B cell (primary cell): Measurements from ENCODE around the gene MAP3K6. TPM values are rescaled to one million over a fixed set of nuclear protein-coding genes. Genes with fewer than 3 reads are reported as not detected.

ENCODE experiments used
- ATAC-seq: fragments of 200-7000 bp; cut with Tn5 transposase; one replicate; pipeline ENCODE4 v1.10.0; 2021; ENCODE audit warnings: low read depth, mild to moderate bottlenecking, moderate number of reproducible peaks, moderate library complexity
- CTCF ChIA-PET: fragments of 350-600 bp; sonication (Branson Sonifier 250); formaldehyde crosslinking; loops from one replicate; lab custom pipeline; 2021; ENCODE audit warnings: antibody characterized with exemption, inconsistent platforms; lab: Charles Lee
- POLR2A ChIA-PET: fragments of 350-600 bp; sonication (Branson Sonifier 250); formaldehyde crosslinking; loops from one replicate; lab custom pipeline; 2021; ENCODE audit warnings: antibody characterized with exemption; lab: Charles Lee
- DNase-seq: peaks from one replicate; pipeline ENCODE4 v3.0.0; 2013
- H2AFZ ChIP-seq: 2 replicates; pipeline ENCODE4 v1.6.1; 2012; ENCODE audit warnings: mild to moderate bottlenecking, low read depth, low read length; ENCODE audit not compliant: insufficient read depth, poor library complexity, severe bottlenecking
- H3K27ac ChIP-seq, 2 donors: 1 replicate in 1 of 2; 2 replicates in 1 of 2; pipeline ENCODE4 v1.5.1; 2012 to 2013; ENCODE audit warnings: low read length in 2 of 2, mild to moderate bottlenecking in 2 of 2, moderate library complexity in 1 of 2
- H3K27me3 ChIP-seq, 4 experiments: fragments of 200-600 bp in 1 of 4; sonication (generic) in 1 of 4; replicated peaks in 1 of 4; 1 replicate in 2 of 4; 2 replicates in 2 of 4; pipeline versions ENCODE4 v1.6.1 to v1.7.0; 2013 to 2016; ENCODE audit warnings: low read length in 3 of 4, mild to moderate bottlenecking in 2 of 4, mixed read lengths in 1 of 4, moderate library complexity in 1 of 4; ENCODE audit not compliant: insufficient read depth in 4 of 4, control insufficient read depth in 3 of 4; ENCODE audit errors: control extremely low read depth in 1 of 4
- H3K36me3 ChIP-seq, 2 experiments: replicated peaks in 1 of 2; 1 replicate in 1 of 2; 2 replicates in 1 of 2; pipeline versions ENCODE4 v1.6.1 to v1.7.1; 2013; ENCODE audit warnings: low read length in 1 of 2; ENCODE audit not compliant: insufficient read depth in 2 of 2, control insufficient read depth in 1 of 2; ENCODE audit errors: control extremely low read depth in 1 of 2, extremely low read depth in 1 of 2
- H3K4me1 ChIP-seq, 2 donors: fragments of 200-600 bp in 1 of 2; sonication (generic) in 1 of 2; 1 replicate in 1 of 2; 2 replicates in 1 of 2; pipeline versions ENCODE4 v1.5.1 to v1.6.1; 2013 to 2017; ENCODE audit warnings: low read length in 2 of 2; ENCODE audit not compliant: control insufficient read depth in 2 of 2, insufficient read depth in 2 of 2
- H3K4me2 ChIP-seq: replicated peaks from 2 replicates; pipeline ENCODE3; 2012; ENCODE audit warnings: mild to moderate bottlenecking, low read depth, low read length; ENCODE audit not compliant: poor library complexity, severe bottlenecking
- H3K4me3 ChIP-seq, 5 experiments: fragments of 200-600 bp in 1 of 5; sonication (generic) in 1 of 5; 1 replicate in 3 of 5; 2 replicates in 2 of 5; pipeline versions ENCODE4 v1.5.1 to v1.7.0; 2011 to 2016; ENCODE audit warnings: low read length in 4 of 5, mild to moderate bottlenecking in 4 of 5, low read depth in 2 of 5, control low read depth in 1 of 5, moderate library complexity in 1 of 5; ENCODE audit not compliant: insufficient read depth in 1 of 5; ENCODE audit errors: control extremely low read depth in 1 of 5, extremely low read depth in 1 of 5
- H3K79me2 ChIP-seq: fragments of 200-600 bp; sonication (generic); one replicate; pipeline ENCODE4 v1.6.0; 2016; ENCODE audit warnings: low read length; ENCODE audit not compliant: control insufficient read depth, insufficient read depth
- H3K9ac ChIP-seq: fragments of 200-600 bp; sonication (generic); 2 replicates; pipeline ENCODE4 v1.6.1; 2017; ENCODE audit warnings: mild to moderate bottlenecking, low read length, moderate library complexity
- H3K9me3 ChIP-seq, 3 donors: one replicate each; pipeline versions ENCODE4 v1.6.1 to v1.7.1; 2013; ENCODE audit warnings: low read length in 2 of 3; ENCODE audit not compliant: control insufficient read depth in 2 of 3, insufficient read depth in 1 of 3; ENCODE audit errors: control extremely low read depth in 1 of 3
- H4K20me1 ChIP-seq: 2 replicates; pipeline ENCODE4 v1.6.0; 2012; ENCODE audit warnings: mild to moderate bottlenecking, low read length; ENCODE audit not compliant: insufficient read depth, control insufficient read depth, poor library complexity, severe bottlenecking
- H3K27ac Mint-ChIP-seq: one replicate; pipeline ENCODE4 v1.8.0; 2021; ENCODE audit warnings: mixed read lengths
- H3K27me3 Mint-ChIP-seq: one replicate; pipeline ENCODE4 v1.8.0; 2021; ENCODE audit warnings: mixed read lengths
- H3K4me1 Mint-ChIP-seq: one replicate; pipeline ENCODE4 v1.8.0; 2021; ENCODE audit warnings: mixed read lengths
- H3K4me3 Mint-ChIP-seq: one replicate; pipeline ENCODE4 v1.8.0; 2021; ENCODE audit warnings: mixed read lengths
- H3K9me3 Mint-ChIP-seq: one replicate; pipeline ENCODE4 v1.8.0; 2022; ENCODE audit warnings: mixed read lengths; ENCODE audit not compliant: insufficient read depth
- EZH2 ChIP-seq: IDR thresholded peaks from 2 replicates; pipeline ENCODE4 v1.6.1; 2012; ENCODE audit warnings: borderline replicate concordance, low read depth, mild to moderate bottlenecking, moderate library complexity, low read length; ENCODE audit not compliant: insufficient read depth, poor library complexity, severe bottlenecking
- WGBS: methylation state at CpG from one replicate; pipeline ENCODE4 v1.1.5; 2013; ENCODE audit warnings: missing lambda C conversion rate; ENCODE audit not compliant: insufficient coverage; 5-methylcytosine and 5-hydroxymethylcytosine counted together
- intact Hi-C: fragments of 100-400 bp; cut with micrococcal nuclease; formaldehyde crosslinking; loops from one replicate; pipeline ENCODE4 v1.10.0; 2022
- polyA plus RNA-seq: library from polyadenylated mRNA; depleted of rRNA; stranded (reverse); fragments of >200 nt; gene quantifications from 2 replicates; pipeline ENCODE4 v1.2.3, GENCODE V29; 2012
- total RNA-seq, 2 donors: library from RNA; stranded (reverse); fragments of 120-200 nt in 1 of 2; gene quantifications; 1 replicate in 1 of 2; 2 replicates in 1 of 2; pipeline versions ENCODE4 v1.2.3 to v1.2.4, GENCODE V29; 2013 to 2022
- TF ChIP-seq, protein P1 (sequence below): fragments of 200-600 bp; IDR thresholded peaks from one replicate; pipeline ENCODE4 v1.8.0; 2022; ENCODE audit warnings: antibody characterized with exemption, mild to moderate bottlenecking

Gene MAP3K6
- total and polyA plus RNA-seq, 2 donors (not counting 1 experiment from before 2014, with no cell fraction given), result 9.4 to 11.0 TPM

DNA sequence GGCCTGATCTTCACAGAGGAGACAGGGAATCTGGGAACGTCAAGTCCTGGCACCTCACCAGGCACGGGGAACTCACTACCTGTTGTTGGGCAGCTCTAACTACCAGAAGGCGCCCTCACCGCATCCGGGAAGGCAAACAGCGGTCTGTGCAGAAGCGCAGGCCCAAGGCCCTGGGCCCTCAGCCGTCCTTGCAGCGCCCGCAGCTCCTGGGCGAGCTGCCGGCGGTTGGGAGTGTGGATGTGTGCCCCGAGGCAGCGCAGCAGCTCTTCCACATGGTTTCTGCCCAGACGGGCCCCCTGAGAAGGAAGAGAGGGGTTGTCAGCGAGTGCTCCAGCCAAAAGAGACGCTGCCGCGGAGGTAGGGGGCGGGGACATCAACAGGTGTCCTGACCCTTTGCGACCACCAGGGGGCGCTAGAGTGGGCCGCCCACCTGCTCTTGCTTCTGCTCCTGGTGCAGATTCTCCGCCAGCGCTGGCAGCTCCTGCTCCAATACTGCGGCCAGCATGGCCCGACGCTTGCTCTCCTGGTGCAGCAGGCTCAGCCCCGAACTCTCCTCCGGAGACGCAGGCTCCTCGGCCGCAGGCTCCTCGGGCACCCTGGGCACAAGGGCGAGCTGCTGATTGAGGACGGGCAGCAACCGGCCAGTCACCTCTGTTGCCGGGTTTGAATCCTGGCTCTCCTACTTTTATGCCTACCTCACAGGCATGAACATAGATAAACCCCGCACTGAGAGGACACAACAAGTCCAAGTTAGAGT lies 9.3 kb downstream of the MAP3K6 start:
- no peaks in the 10 kb centered on the region for H3K27me3 ChIP-seq
- peak overlapping the region; percentile 95 for H3K4me2 ChIP-seq
- intact Hi-C loops, result loop anchor here (1.0 to 2.0 kb wide), 4 partner anchors 8 to 31 kb away; no protein-coding TSS in a partner anchor
- peak overlapping the region; percentile 21 to 63 (median 54) for H3K4me3 ChIP-seq
- TF ChIP-seq, protein P1, sequence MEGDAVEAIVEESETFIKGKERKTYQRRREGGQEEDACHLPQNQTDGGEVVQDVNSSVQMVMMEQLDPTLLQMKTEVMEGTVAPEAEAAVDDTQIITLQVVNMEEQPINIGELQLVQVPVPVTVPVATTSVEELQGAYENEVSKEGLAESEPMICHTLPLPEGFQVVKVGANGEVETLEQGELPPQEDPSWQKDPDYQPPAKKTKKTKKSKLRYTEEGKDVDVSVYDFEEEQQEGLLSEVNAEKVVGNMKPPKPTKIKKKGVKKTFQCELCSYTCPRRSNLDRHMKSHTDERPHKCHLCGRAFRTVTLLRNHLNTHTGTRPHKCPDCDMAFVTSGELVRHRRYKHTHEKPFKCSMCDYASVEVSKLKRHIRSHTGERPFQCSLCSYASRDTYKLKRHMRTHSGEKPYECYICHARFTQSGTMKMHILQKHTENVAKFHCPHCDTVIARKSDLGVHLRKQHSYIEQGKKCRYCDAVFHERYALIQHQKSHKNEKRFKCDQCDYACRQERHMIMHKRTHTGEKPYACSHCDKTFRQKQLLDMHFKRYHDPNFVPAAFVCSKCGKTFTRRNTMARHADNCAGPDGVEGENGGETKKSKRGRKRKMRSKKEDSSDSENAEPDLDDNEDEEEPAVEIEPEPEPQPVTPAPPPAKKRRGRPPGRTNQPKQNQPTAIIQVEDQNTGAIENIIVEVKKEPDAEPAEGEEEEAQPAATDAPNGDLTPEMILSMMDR, result peak; percentile 98
- TF ChIP-seq EZH2, result no peak
- peak; percentile 71 for ATAC-seq
- H3K4me1 ChIP-seq, result peaks cover 36 to 54% of the 10 kb centered on the region in 2 donors
- CTCF ChIA-PET, result interaction anchor here (0.6 to 11.1 kb wide), 27 partner anchors 8 to 1745 kb away, joined by 3 to 135 read pairs (median 5); partner anchors contain the start of genes CD164L2, GPR3, MAP3K6 and SYTL1
- peak overlapping the region; percentile 63 for H3K9ac ChIP-seq
- no peaks in the 10 kb centered on the region for H3K27me3 Mint-ChIP-seq
- H3K4me1 Mint-ChIP-seq, result peaks cover 48% of the 10 kb centered on the region
- POLR2A ChIA-PET, result interaction anchor here (0.9 to 2.2 kb wide), 9 partner anchors 8 to 45 kb away, joined by 3 to 16 read pairs (median 4); partner anchors contain the start of gene SYTL1
- 16% methylated on average over 39 of the region's 40 CpGs for WGBS
- H3K9me3 Mint-ChIP-seq, result no peaks in the 10 kb centered on the region
- no peaks in the 10 kb centered on the region for H3K79me2 ChIP-seq
- H3K9me3 ChIP-seq, result no peaks in the 10 kb centered on the region
- H3K4me3 Mint-ChIP-seq, result peak overlapping the region; percentile 84
- peak overlapping the region; percentile 75 for H3K27ac Mint-ChIP-seq
- DNase-seq, result peak; percentile 90
- peak overlapping the region; percentile 19 to 34 for H3K27ac ChIP-seq
- H3K36me3 ChIP-seq, result peaks cover 0 to 4% of the 10 kb centered on the region in 2 experiments
- H4K20me1 ChIP-seq, result peaks cover 8% of the 10 kb centered on the region
- H2AFZ ChIP-seq, result peak overlapping the region; percentile 90
